Lower leg skin (tissue), 3 donors: Measurements from ENCODE around the gene TTC23.

Experiments used
- POLR2A ChIP-seq, 2 donors: fragments of 450-650 bp; IDR thresholded peaks; one replicate each; pipeline ENCODE4 v1.6.1; 2016 to 2017; ENCODE audit warnings: antibody characterized with exemption in 2 of 2, mild to moderate bottlenecking in 1 of 2, moderate library complexity in 1 of 2
- TF ChIP-seq, protein P1 (sequence below), 3 donors: fragments of 450-650 bp; IDR thresholded peaks; one replicate each; pipeline ENCODE4 v1.5.1; 2016; ENCODE audit warnings: antibody characterized with exemption in 3 of 3, mild to moderate bottlenecking in 3 of 3, moderate library complexity in 2 of 3

DNA sequence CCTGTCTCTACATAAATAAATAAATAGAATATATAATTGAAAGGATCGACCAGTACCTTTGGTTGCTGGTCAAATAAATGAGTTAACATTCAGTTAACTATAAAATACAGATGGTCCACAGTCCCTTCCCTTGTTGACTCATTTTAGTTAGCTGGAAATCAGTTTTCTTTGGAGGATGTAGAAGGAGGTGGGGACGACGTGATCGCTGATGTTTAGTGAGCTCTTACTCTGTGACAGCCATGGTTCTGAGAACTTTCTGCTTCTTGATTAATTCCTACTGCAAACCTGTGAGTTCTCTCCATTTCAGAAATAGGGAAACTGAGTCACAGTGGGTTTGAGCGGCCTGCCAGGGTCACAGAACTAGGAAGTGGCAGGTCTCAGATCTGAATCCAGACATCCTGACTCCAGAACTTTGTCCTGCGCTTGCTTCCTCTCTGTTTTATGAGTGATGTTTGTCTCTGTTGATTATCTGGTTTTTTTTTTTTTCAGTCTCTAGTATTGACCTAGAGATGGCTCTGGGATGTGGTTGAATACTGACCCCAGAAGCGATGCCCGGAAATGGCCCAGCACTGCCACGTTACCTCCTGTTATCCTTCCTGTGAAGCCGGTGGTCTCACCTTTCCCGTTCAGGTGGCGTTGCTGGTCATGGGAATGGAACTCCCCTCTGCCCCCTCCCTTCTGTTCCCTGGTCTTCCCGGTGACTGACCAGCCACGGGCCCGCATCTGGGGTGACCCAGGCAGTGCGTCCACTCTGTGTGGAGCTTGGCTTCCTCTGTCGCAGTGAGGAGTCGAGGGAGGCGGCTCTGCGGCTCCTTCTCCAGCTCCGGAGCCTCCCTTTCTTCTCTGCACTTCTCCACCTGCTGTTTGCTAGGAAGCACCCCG is 126.3 kb downstream of the TTC23 start:
- TF ChIP-seq, protein P1, sequence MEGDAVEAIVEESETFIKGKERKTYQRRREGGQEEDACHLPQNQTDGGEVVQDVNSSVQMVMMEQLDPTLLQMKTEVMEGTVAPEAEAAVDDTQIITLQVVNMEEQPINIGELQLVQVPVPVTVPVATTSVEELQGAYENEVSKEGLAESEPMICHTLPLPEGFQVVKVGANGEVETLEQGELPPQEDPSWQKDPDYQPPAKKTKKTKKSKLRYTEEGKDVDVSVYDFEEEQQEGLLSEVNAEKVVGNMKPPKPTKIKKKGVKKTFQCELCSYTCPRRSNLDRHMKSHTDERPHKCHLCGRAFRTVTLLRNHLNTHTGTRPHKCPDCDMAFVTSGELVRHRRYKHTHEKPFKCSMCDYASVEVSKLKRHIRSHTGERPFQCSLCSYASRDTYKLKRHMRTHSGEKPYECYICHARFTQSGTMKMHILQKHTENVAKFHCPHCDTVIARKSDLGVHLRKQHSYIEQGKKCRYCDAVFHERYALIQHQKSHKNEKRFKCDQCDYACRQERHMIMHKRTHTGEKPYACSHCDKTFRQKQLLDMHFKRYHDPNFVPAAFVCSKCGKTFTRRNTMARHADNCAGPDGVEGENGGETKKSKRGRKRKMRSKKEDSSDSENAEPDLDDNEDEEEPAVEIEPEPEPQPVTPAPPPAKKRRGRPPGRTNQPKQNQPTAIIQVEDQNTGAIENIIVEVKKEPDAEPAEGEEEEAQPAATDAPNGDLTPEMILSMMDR (IDR thresholded peaks at IDR 0.05), result no peak
- TF ChIP-seq POLR2A (IDR thresholded peaks at IDR 0.05), result no peak
